EH (cell line): Measurements from ENCODE around the gene HSH2D.

Source experiments
- DNase-seq: peaks from one replicate; pipeline ENCODE4 v3.0.0-alpha.2; 2015; ENCODE audit warnings: low read depth

The HSH2D gene

GRCh38 chr19:16197622-16198369 lies 54.3 kb downstream of the HSH2D start, which contains the start of gene AP1M1:
AP1M1 (plus strand) TSS chr19:16197911; CDS start chr19:16198027, 116 bp downstream.
- DNase-seq = peak; percentile 97

- no peak for DNase-seq
Measured at GRCh38 chr19:16198370-16198651, 54.8 kb downstream of the HSH2D start.

- no peak for DNase-seq
Measured at GRCh38 chr19:16199275-16199932, 55.9 kb downstream of the HSH2D start.

- DNase-seq = peak; percentile 23
Measured at GRCh38 chr19:16200038-16201010, 56.8 kb downstream of the HSH2D start.

GRCh38 chr19:16201011-16201391 lies 57.5 kb downstream of the HSH2D start:
- DNase-seq = no peak

GRCh38 chr19:16202320-16203255 lies 59.1 kb downstream of the HSH2D start:
- peak; percentile 51 for DNase-seq

- DNase-seq = no peak
Measured at GRCh38 chr19:16203256-16204004, 59.9 kb downstream of the HSH2D start.

- no peak for DNase-seq
Measured at GRCh38 chr19:16204005-16204294, 60.5 kb downstream of the HSH2D start.

GRCh38 chr19:16205205-16206045 lies 61.9 kb downstream of the HSH2D start:
- no peak for DNase-seq

GRCh38 chr19:16206046-16206605 lies 62.6 kb downstream of the HSH2D start:
- DNase-seq = no peak

- DNase-seq = no peak
Measured at GRCh38 chr19:16206637-16207036, 63.2 kb downstream of the HSH2D start.

GRCh38 chr19:16207063-16207462 lies 63.6 kb downstream of the HSH2D start:
- no peak for DNase-seq

- no peak for DNase-seq
Measured at GRCh38 chr19:16207490-16208025, 64.1 kb downstream of the HSH2D start.
